ENCODE measurements around the gene RNASEH1. TPM values are rescaled to one million over a fixed set of nuclear protein-coding genes. Genes with fewer than 3 reads are reported as not detected.
A peak's percentile ranks its signal among the peaks of the same experiment; 100 is the strongest.

Gene RNASEH1
- total RNA-seq, 6 experiments from 2014 or later = 8.3 to 12.2 (median 10.0) TPM

DNA sequence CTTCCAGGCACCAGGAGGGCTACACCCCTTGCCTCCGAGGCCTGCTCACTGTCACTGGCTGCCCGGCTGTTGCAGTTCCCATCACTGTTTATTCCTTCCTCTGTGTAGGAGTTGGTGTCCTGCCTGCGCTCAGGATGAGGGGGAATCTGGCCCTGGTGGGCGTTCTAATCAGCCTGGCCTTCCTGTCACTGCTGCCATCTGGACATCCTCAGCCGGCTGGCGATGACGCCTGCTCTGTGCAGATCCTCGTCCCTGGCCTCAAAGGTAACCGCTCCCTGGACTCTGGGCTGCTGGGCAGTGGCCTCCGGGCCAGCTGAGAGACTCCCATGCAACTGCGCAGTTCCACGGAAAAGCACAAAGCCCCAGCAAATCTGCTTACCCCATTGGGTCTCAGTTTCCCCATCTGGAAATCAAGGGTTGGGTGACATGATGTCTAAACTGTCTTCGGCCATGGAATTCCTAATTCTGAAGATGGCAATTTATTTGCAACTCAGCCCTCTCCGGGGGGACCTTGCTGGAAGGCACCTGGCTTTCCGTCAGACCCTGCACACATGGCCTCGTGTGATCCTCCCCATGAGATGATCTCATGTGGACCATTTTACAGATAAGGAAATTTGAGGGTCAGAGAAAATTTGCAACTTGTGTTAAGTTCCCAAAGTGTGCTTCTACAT, 46.2 kb upstream of the RNASEH1 start:
- ATAC-seq (peak in 3 of 4 donors; percentile 53 to 60 (median 55)), DNase-seq (peak in 1 of 3 donors; percentile 45)
- no peaks in the 10 kb centered on the region for H3K36me3 ChIP-seq
- H3K9me3 ChIP-seq = no peaks in the 10 kb centered on the region
- no peak overlapping the region for H3K4me3 ChIP-seq
- intact Hi-C loops (cut with DNase I) = no loop called here
- 61% methylated on average over 11 of the region's 16 CpGs for WGBS (ENCODE audit: insufficient coverage, low coverage, low lambda C conversion rate, missing lambda C conversion rate)
- TF ChIP-seq POLR2A (IDR thresholded peaks at IDR 0.05) = no peak
- TF ChIP-seq, protein P1, sequence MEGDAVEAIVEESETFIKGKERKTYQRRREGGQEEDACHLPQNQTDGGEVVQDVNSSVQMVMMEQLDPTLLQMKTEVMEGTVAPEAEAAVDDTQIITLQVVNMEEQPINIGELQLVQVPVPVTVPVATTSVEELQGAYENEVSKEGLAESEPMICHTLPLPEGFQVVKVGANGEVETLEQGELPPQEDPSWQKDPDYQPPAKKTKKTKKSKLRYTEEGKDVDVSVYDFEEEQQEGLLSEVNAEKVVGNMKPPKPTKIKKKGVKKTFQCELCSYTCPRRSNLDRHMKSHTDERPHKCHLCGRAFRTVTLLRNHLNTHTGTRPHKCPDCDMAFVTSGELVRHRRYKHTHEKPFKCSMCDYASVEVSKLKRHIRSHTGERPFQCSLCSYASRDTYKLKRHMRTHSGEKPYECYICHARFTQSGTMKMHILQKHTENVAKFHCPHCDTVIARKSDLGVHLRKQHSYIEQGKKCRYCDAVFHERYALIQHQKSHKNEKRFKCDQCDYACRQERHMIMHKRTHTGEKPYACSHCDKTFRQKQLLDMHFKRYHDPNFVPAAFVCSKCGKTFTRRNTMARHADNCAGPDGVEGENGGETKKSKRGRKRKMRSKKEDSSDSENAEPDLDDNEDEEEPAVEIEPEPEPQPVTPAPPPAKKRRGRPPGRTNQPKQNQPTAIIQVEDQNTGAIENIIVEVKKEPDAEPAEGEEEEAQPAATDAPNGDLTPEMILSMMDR (IDR thresholded peaks at IDR 0.05) = no peak
- peak overlapping the region; percentile 36 to 53 (median 51) for H3K27ac ChIP-seq
- no peaks in the 10 kb centered on the region for H3K4me1 ChIP-seq
- no peaks in the 10 kb centered on the region for H3K27me3 ChIP-seq

DNA sequence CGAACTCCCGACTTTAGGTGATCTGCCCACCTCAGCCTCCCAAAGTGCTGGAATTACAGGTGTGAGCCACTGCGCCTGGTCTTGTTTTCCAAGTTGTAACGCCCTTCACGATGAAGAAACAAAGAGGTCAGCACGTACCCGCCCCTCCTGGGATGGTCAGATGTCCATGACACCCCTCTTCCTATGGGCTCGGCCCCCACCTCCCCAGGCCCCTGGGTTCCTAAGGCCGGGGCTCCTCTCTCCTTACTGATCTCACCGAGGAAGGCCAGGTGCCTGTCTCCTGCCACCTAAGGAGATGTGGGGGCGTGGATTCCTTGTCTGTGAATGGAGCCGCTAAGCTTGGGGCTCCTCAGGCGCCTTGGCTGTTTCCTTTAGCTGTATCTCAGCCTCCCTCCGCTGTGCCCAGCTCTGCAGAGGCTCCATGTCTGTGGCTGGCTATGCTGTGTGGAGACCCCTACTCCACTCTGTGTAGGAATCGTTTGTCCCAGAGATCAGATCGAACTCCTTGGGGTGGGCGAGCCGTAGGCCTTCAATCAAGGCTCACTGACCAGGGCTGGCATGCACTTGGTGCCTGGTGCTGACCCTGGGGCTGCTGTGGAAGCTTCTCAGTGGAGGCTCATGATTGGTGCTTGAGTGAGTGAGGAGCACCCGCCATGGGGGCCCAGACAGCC, 45.5 kb upstream of the RNASEH1 start:
- Histone ChIP-seq H3K27me3 (no peaks in the 10 kb centered on the region), H3K27ac (peak overlapping the region; percentile 36 to 53 (median 51)), H3K4me3 (no peak overlapping the region), H3K4me1 (no peaks in the 10 kb centered on the region), H3K36me3 (no peaks in the 10 kb centered on the region), H3K9me3 (no peaks in the 10 kb centered on the region)
- intact Hi-C loops (cut with DNase I) = no loop called here
- DNase-seq = peak in 1 of 3 donors; percentile 24
- 88% methylated on average over 7 of the region's 19 CpGs for WGBS (ENCODE audit: insufficient coverage, low coverage, low lambda C conversion rate, missing lambda C conversion rate)
- TF ChIP-seq POLR2A (IDR thresholded peaks at IDR 0.05) = no peak
- ATAC-seq = no peak

GRCh38 chr2:3602553-3603339, 44.6 kb upstream of the RNASEH1 start:
- no peak overlapping the region for H3K27ac ChIP-seq
- no peaks in the 10 kb centered on the region for H3K4me1 ChIP-seq
- WGBS (ENCODE audit: insufficient coverage, low coverage, low lambda C conversion rate, missing lambda C conversion rate) = 70% methylated on average over 16 of the region's 25 CpGs
- H3K4me3 ChIP-seq = no peak overlapping the region
- no peaks in the 10 kb centered on the region for H3K9me3 ChIP-seq
- no peak for TF ChIP-seq POLR2A (IDR thresholded peaks at IDR 0.05)
- TF ChIP-seq, protein P1 (IDR thresholded peaks at IDR 0.05) = no peak
- no peaks in the 10 kb centered on the region for H3K36me3 ChIP-seq
- ATAC-seq (peak in 3 of 4 donors; percentile 6 to 24 (median 14)), DNase-seq (peak in 1 of 3 donors; percentile 49)
- intact Hi-C loops (cut with DNase I) = no loop called here
- no peaks in the 10 kb centered on the region for H3K27me3 ChIP-seq

- no peaks in the 10 kb centered on the region for H3K9me3 ChIP-seq
- 70% methylated on average over 17 of the region's 22 CpGs for WGBS (ENCODE audit: insufficient coverage, low coverage, low lambda C conversion rate, missing lambda C conversion rate)
- TF ChIP-seq, protein P1 (IDR thresholded peaks at IDR 0.05) = no peak
- no peak for TF ChIP-seq POLR2A (IDR thresholded peaks at IDR 0.05)
Observed at GRCh38 chr2:3601561-3602271, 43.6 kb upstream of the RNASEH1 start.

More at GRCh38 chr2:3601561-3602271, 43.6 kb upstream of the RNASEH1 start:
- intact Hi-C loops (cut with DNase I) = no loop called here
- no peaks in the 10 kb centered on the region for H3K4me1 ChIP-seq
- no peak for ATAC-seq
- H3K36me3 ChIP-seq = no peaks in the 10 kb centered on the region
- no peaks in the 10 kb centered on the region for H3K27me3 ChIP-seq
- peak in 1 of 3 donors; percentile 30 for DNase-seq
- H3K27ac ChIP-seq = no peak overlapping the region
- H3K4me3 ChIP-seq = no peak overlapping the region
